Endothelial cell of umbilical vein (primary cell): ENCODE data around the gene DNAH1.

Experiments used
- CTCF ChIP-seq, 2 donors: IDR thresholded peaks; 1 replicate in 1 of 2; 2 replicates in 1 of 2; pipeline ENCODE4 v1.5.1; 2011; ENCODE audit warnings: low read length in 2 of 2, mild to moderate bottlenecking in 2 of 2, moderate library complexity in 2 of 2, control low read depth in 1 of 2, inconsistent platforms in 1 of 2, low read depth in 1 of 2; ENCODE audit not compliant: insufficient read depth in 1 of 2; ENCODE audit errors: extremely low read depth in 1 of 2
- EZH2 ChIP-seq: IDR thresholded peaks from 2 replicates; pipeline ENCODE4 v1.6.1; 2012; ENCODE audit warnings: borderline replicate concordance, low read depth, mild to moderate bottlenecking, moderate library complexity, low read length, inconsistent platforms; ENCODE audit not compliant: severe bottlenecking
- FOS ChIP-seq: IDR thresholded peaks from 2 replicates; pipeline ENCODE4 v1.6.1; 2011; ENCODE audit warnings: mild to moderate bottlenecking, low read length, moderate library complexity, borderline replicate concordance; ENCODE audit not compliant: insufficient read depth
- GATA2 ChIP-seq: IDR thresholded peaks from 2 replicates; pipeline ENCODE4 v1.7.0; 2011; ENCODE audit warnings: low read depth, mild to moderate bottlenecking, moderate library complexity, mixed read lengths, low read length; ENCODE audit not compliant: insufficient read length, insufficient read depth
- MYC ChIP-seq: IDR thresholded peaks from one replicate; pipeline ENCODE4 v1.6.1; 2011; ENCODE audit warnings: mild to moderate bottlenecking, low read depth, low read length
- POLR2A ChIP-seq: IDR thresholded peaks from 2 replicates; pipeline ENCODE4 v1.6.1; 2012; ENCODE audit warnings: low read depth, mild to moderate bottlenecking, control low read depth, low read length
- POLR2AphosphoS5 ChIP-seq: IDR thresholded peaks from 2 replicates; pipeline ENCODE4 v1.6.1; 2012; ENCODE audit warnings: low read depth, mild to moderate bottlenecking, control low read depth, low read length, moderate library complexity; ENCODE audit not compliant: insufficient read depth

- TF ChIP-seq CTCF (IDR thresholded peaks at IDR 0.05; ENCODE audit: extremely low read depth in 1 of 2, insufficient read depth in 1 of 2, low read depth in 1 of 2, low read length in 2 of 2) (no peak), POLR2A (no peak), GATA2 (no peak), POLR2AphosphoS5 (no peak), EZH2 (no peak), MYC (no peak), FOS (no peak)
Observed at GRCh38 chr3:52372822-52373504, 56.8 kb downstream of the DNAH1 start.
